KMS-11 (cell line): Measurements from ENCODE around the gene NCOA4.
"Not testable (repeated sequence)": the region's sequence is repeated elsewhere in the genome, so short reads cannot be mapped to it uniquely, and the experiment has no call there.

ENCODE experiments used
- H2AFZ ChIP-seq: fragments of 200-600 bp; sonication (generic); 2 replicates; pipeline ENCODE4 v1.6.1; 2016; ENCODE audit warnings: antibody characterized with exemption, mixed run types, low read depth
- H3K27ac ChIP-seq: fragments of 200-600 bp; sonication (generic); 2 replicates; pipeline ENCODE4 v1.6.1; 2016; ENCODE audit warnings: mild to moderate bottlenecking, mixed run types
- H3K27me3 ChIP-seq: fragments of 200-600 bp; sonication (generic); 2 replicates; pipeline ENCODE4 v1.6.1; 2017; ENCODE audit warnings: mild to moderate bottlenecking, low read depth, mixed run types, moderate library complexity; ENCODE audit not compliant: insufficient read depth
- H3K36me3 ChIP-seq: fragments of 200-600 bp; sonication (generic); 2 replicates; pipeline ENCODE4 v1.6.1; 2017; ENCODE audit warnings: mild to moderate bottlenecking, mixed run types; ENCODE audit not compliant: insufficient read depth
- H3K4me1 ChIP-seq: fragments of 200-600 bp; sonication (generic); 2 replicates; pipeline ENCODE4 v1.6.1; 2016; ENCODE audit warnings: mild to moderate bottlenecking, low read depth, mixed run types; ENCODE audit not compliant: poor library complexity, severe bottlenecking
- H3K4me2 ChIP-seq: fragments of 200-600 bp; sonication (generic); 2 replicates; pipeline ENCODE4 v1.7.0; 2016; ENCODE audit warnings: mild to moderate bottlenecking, mixed run types
- H3K4me3 ChIP-seq: fragments of 200-600 bp; sonication (generic); IDR thresholded peaks from 2 replicates; pipeline ENCODE4 v1.6.1; 2017; ENCODE audit warnings: low read depth, low read length, mixed read lengths; ENCODE audit not compliant: insufficient read depth
- H3K79me2 ChIP-seq: fragments of 200-600 bp; sonication (generic); 2 replicates; pipeline ENCODE4 v1.6.1; 2016; ENCODE audit warnings: low read depth, mixed run types; ENCODE audit not compliant: insufficient read depth
- H3K9ac ChIP-seq: fragments of 200-600 bp; sonication (generic); 2 replicates; pipeline ENCODE4 v1.6.1; 2016; ENCODE audit warnings: mild to moderate bottlenecking, mixed run types
- H4K20me1 ChIP-seq: fragments of 200-600 bp; sonication (generic); 2 replicates; pipeline ENCODE4 v1.6.1; 2016; ENCODE audit warnings: mild to moderate bottlenecking, mixed run types; ENCODE audit not compliant: insufficient read depth

The NCOA4 gene

DNA sequence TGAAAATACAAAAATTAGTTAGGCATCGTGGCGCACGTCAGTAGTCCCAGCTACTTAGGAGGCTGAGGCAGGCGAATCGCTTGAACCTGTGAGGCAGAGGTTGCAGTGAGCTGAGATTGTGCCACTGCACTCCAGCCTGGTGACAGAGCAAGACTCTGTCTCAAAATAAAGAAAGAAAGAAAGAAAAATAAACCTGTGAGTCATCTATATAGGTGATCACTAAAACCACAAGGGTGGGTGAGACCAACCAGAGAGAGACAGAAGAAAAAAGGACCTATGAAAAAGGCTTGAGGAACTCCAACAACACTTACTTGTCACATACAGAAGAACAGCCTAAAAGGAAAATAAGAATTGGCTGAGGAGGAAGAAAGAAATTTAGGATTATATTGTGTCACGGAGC is 72.5 kb downstream of the NCOA4 start:
- not testable (repeated sequence) for H3K27ac ChIP-seq, H3K4me1 ChIP-seq, H3K9ac ChIP-seq, H4K20me1 ChIP-seq, H3K4me3 ChIP-seq, H3K36me3 ChIP-seq, H2AFZ ChIP-seq, H3K4me2 ChIP-seq, H3K79me2 ChIP-seq, H3K27me3 ChIP-seq

- not testable (repeated sequence) for H2AFZ ChIP-seq, H3K27me3 ChIP-seq, H4K20me1 ChIP-seq, H3K4me2 ChIP-seq, H3K36me3 ChIP-seq, H3K4me3 ChIP-seq, H3K9ac ChIP-seq, H3K27ac ChIP-seq, H3K4me1 ChIP-seq, H3K79me2 ChIP-seq
Measured at GRCh38 chr10:45956634-45957033, 73.8 kb downstream of the NCOA4 start.
